ENCODE data around the gene SSBP3.
A peak's percentile ranks its signal among the peaks of the same experiment; 100 is the strongest.

Gene SSBP3

DNA sequence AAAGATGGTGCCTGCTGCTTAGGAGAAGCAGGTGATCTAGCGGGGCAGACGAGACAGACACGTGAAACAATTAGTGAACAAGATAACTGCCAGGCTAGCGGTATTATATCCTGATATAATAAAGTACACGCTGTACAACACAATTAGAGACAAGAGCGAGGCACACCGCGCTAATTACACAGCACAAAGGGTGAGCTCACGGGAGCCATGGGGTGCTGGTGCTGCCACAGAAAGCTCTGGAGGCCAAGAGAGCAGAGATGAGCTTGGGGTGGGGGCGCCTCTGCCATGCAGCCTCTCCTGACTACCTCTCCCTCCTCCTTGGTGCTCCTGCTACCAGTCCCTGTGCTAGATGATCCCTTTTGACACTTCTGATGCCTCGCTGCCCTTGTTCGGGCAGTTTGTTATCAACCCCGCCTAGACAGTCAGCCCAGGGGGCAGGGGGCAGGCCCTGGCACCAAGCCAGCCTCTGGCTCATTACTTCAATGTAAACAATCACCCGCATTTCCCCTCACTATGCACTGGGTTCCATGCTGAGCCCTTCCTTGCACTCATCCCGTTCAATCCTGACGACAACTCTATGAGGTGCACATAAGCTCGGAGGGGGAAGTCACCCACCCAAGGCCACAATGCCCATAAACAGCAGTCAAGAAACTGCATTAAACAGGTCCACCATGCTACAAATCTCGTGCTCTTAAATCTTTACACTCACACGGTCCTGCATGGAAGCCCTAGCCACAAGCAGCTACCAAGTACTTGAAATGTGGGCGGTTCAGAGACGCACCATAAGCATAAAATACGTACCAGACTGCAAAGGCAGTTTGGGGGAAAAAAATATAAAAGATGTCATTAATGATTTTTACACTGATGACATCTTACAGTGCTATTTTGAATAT, 103.0 kb downstream of the SSBP3 start:
- peak; percentile 96 for DNase-seq

DNA sequence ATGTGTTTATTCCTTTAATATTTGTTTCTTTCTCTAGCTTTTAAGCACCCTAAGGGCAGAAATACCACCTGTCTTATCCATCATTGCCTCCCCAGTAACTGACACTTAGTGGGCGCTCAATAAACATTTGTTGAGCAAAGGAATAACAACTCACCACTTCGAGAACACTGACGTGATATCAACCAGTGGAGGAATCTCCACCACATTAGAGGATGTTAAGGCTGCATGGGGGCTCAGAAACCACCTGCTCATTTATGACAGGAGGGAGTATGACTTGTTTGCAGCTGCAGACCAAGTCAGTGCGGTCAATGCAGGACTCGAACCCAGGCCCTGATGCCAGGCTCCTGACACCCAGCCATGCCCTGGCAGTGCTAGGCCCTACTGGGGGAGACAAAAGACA, 103.6 kb downstream of the SSBP3 start:
- no peak for DNase-seq

DNA sequence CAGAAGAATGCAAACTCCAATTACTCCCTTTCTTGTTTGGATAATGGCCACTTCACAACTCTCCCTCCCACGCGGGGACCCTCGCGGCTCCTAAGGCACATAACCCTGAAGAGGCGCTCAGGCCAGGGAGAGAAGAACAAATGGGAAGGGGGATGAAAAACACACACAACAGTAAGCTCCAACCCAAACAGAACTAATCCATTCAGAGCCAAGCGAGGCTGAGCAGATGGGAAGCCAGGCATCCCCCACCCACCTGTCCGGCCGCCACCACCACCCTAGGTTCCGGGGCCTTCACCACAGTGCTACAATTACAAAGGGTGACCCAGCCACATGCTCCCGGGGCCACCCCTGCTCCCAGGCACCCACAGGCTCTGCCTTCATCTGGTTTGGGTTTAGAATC, 104.7 kb downstream of the SSBP3 start:
- DNase-seq = peak; percentile 72

DNA sequence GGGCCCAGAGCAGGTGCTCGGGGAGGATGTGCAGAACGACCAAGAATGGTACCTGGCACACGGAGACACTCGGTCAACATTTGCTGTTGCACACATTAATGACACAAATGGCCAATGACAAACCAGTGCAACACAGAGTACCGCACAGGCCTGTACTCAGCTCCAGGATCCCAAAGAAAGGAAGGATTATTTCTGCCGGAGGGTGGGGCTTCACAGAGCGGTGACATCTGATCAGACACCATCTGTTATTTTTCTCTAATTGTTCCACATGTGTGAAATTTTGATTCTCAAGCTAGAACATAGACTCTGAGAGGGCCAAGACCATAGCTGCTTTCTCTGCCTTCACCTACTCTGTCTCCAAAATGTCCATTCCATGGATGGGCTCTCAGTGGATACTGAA, 105.8 kb downstream of the SSBP3 start:
- DNase-seq = peak; percentile 58

DNA sequence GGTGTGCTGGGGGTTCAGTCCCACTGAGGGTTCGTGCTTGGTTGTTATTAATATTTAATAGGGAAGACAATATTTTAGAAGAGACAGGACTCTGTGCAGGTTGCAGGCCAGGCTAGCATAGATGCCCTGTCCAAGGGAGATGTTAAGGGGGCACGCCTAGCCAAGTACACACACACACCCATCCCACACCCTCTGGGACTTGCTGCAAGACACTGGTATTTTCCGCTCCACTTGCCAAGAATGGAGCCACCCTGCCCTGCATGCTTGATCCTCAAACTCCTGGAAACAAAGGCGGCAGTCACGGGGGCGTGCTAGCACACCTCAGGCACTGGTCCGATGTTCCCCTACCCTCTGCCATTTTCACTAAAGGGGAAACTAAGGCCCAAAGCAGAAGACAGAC, 107.2 kb downstream of the SSBP3 start:
- peak; percentile 46 for DNase-seq

DNA sequence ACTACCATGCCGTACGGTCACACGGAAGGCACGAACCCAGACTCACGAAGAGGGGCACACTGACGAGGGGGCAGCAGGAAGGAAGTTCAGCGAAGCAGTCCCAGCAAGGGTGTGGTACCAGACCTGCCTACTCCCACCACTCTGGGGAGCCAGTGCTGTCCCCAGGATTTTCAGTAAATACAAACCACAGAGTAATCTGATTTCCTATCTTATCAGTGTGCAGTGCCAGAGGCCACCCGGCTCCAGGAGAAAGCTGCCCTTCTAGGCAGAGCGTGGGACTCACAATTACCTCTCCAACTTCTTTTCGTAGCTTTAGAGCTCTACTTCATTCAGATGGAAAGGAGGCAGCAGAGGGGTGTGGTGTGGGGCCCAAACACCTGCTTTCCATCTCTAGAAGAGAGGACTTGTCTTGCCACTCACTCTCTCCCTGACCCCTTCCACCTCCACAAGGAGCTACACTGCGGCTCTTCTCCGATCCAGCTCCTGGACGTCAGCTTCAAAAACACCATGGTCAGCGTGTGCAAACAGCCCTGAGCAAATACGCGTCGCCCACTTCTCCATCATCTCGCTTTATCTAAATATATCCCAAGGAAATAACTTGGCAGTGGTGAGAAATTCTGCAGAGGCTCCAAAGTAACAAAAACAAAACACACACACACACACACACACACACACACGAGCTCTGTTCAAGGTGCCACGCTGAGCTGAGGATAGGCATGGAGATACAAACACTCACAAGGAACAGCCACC, 107.7 kb downstream of the SSBP3 start:
- DNase-seq = no peak

- peak; percentile 71 for DNase-seq
These were observed 108.5 kb downstream of the SSBP3 start for GRCh38 chr1:54297596-54298283.

DNA sequence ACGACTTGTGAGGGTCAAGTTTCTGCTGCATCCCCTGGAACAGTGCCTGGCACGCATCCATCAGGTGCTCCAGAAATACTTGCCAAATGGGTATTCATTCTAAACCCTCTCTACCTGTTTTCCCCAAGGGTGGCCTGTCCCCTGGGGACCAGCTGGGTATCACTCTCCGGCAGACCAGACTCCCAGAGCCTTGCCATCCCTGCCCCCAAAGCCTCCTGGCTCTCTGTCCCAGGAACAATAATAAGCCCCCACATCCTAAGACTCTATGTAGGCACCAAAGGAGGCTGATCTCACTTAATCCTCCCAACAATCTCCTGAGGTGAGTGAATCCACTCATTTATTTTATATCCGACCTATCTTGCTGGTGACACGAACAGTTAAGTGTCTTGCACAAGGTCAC, 109.5 kb downstream of the SSBP3 start:
- DNase-seq = peak; percentile 35

- DNase-seq = no peak
These were observed 111.3 kb downstream of the SSBP3 start for GRCh38 chr1:54294887-54295286.

DNA sequence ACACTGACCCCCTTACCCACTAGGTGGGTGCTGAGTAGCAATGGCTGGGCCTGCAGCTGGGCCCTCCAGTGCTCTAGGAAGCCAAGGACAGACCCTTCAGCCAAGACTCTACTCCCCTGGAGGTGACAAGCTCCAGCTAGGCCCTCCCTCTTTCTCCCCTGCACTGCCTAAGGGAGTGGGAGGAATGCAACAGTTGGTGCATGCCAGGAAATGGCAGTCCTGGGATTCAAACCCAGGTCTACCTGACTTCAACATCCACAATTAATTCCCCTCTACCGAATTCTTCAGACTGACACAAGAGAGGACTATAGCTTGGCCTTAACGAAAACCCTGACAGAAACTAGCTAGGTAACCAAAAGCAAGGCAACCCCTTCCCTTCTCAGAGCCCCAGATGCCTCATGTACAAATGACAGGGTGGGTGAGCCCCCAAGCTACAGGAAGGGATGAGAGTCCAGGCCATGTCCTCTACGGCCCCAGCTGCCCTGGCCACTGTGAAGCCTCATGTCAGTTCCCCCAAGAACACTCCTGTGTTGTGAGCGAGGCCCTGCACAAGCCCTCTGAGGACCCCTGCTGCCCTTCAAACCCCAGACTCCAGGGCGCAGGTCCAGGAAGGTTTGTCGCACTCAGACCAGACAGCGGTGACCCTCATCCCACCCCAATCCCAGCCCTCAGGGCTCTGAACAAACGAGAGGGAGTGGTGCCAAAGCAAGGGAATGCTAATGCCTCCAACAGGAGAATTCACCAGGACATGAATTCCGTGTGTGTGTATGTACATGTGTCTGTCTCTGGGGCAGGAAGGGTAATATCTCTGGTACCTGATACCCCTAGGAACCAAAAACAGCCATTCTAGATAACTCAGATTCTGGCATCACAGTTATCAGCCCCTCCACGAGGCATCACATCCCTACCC, 113.9 kb downstream of the SSBP3 start:
- DNase-seq = peak; percentile 20

DNA sequence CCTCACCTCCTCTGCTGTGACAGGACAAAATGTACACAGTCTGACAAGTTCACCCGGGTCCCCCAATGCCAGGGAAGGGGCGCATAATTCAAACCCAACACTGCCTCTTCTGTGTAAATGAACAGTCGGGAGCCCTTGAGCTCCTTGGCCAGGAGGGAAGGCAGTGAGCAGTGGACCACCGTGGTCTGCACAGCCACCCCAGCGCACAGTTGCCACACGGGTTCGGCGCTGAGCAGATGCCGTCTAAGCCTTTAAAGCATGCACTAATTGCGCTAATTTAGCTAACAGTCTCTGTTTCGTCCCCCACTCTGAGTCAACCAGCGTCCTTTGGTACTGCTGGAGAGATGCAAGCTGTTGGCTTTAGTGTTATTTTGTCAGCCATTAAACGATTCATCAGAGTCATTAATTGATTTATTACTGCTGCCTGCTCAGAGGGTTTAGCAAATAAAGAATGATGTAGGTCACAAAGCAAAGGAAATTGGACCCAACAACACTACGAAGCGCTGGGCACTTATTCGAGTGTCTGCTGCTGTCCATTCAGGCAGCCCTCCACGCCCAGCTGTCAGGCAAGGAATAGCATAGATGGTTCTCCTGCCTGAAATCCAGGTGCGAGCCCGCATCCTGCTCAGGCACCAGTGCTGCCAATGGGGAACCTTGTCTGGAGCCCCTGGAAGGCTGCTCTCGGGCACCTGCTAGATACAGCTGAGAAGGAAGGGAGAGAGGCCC, 114.8 kb downstream of the SSBP3 start:
- DNase-seq = peak; percentile 65

DNA sequence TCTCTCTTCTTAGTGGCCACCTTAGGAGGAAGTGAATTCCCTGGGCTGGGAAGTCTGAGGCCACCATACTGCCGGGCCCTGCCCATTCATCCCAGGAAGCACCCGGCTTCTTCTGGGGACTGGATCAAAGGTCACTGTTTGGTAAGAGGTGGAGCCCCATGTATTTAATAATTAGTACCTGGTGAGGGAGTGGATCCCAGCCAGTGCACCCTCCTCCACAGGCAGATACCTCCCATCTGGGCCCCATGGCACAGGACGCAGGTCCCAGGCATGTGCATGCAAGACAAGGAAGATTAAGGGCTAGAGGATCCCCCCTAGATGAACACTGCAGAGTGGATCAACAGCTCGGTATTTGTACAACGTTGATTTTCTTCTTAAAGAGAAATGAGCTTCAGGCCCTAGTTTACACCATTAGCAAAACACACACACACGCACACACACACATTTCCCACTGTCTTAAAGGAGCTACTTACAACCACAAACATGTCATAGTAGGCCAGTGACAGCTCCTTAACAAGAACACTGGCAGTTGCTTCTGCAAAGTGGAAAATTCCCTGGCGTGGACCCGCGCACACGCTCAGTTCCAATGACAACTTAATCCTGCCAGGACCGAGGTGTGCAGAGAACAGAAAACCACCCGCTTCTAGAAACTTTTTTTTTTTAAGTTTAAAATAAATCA, 115.5 kb downstream of the SSBP3 start:
- DNase-seq = peak; percentile 54

DNA sequence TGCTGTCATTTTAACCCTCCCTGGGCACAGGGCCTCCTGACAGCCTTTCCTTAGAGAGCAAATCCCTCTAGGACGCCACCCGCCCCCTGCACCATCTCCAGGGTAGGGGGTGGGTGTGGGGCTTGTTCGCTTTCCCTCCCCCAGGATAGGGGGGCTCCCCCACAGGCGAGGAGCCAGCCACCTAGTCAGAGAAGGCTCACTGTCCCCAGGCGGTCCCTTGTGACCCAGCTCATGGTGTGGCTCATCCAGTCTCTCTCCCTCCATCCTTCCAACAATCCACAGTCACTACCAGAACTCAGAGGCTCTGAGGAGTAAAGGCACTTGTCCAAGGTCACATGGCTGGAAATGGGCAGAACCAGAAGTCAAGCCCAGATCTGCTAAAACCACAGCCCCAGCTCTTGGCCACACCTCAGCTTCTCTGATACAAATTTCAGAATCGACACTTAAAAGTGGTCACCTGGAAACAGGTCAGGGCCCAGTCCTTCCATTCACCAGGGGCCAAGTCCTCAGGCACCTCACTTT, 116.4 kb downstream of the SSBP3 start:
- no peak for DNase-seq

- DNase-seq = peak; percentile 41
These were observed 118.4 kb downstream of the SSBP3 start for GRCh38 chr1:54287801-54288211.

DNA sequence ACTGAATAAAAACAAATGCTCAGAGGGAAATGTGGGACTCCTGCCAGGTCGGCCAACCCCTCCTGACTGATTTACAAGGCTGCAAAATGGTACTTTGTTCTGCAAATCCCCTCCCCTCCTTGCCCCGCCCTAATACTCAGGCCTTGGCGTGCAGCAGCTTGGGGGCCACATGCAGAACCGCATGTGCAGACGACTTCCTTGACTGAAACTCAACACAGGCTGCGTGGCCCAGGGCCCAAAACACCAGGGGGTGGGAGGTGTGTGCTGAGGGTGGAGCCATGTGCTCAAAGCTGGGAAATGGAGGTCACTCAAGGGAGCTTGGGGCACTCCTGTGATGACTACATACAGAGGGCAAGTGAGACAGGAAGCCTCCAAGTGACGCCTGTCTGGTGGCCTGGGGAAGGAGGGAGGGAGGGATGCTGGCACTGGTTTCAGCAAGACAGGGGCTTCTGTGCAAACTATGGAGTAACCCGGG, 119.0 kb downstream of the SSBP3 start:
- peak; percentile 96 for DNase-seq

GRCh38 chr1:54285815-54286345, 120.3 kb downstream of the SSBP3 start:
- DNase-seq = no peak

- DNase-seq = no peak
These were observed 121.2 kb downstream of the SSBP3 start for GRCh38 chr1:54284781-54285529.

DNA sequence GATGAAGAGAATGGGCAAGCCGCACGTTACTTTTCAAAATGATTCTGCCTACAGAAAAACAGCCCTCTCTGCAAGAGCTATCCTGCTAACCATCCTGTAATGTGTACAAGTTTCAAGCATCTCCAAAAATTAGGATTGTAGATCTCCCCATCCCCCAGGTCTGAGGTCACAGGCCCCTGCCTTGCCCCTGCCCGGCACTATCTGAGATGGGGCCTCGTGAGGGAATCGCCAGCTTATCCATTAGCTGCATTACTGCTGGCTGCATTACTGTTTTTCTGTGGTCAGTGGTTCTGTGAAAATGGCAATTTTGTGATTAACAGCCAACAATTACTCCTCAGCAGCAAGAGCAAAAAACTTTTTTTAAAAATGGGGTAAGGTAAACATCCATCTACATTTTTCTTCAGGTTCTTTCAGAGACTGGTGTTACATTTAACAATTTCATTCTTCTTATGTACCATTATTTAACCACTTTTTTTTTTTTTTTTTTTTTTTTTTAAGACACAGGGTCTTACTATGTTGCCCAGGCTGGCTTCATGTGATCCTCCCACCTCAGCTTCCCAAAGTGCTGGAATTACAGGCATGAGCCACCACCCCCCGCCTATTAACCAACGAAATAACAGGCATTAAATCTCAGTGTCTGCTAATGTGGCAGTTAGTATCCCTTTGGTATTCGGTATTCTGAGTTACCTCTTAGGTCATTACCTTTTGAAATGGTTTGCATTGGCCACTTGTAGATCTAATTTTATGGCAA, 122.4 kb downstream of the SSBP3 start:
- no peak for DNase-seq
